Epithelial cell of proximal tubule (primary cell): ENCODE results near the gene FSD1. TPM values are rescaled to one million over a fixed set of nuclear protein-coding genes. Genes with fewer than 3 reads are reported as not detected.
A peak's percentile ranks its signal among the peaks of the same experiment; 100 is the strongest.

Source experiments
- DNase-seq: peaks from one replicate; pipeline ENCODE4 v3.0.0-alpha.2; 2011; ENCODE audit warnings: low read depth
- H3K4me3 ChIP-seq: 2 replicates; pipeline ENCODE4 v1.5.1; 2011; ENCODE audit warnings: low read depth, mild to moderate bottlenecking, low read length
- CTCF ChIP-seq: conservative IDR thresholded peaks from 2 replicates; pipeline ENCODE4 v1.5.1; 2012; ENCODE audit warnings: low read depth, mild to moderate bottlenecking, low read length
- total RNA-seq: library from RNA; depleted of rRNA; stranded (reverse); fragments of >200 nt; gene quantifications from 2 replicates; pipeline ENCODE4 v1.2.3, GENCODE V29; 2015

The FSD1 gene
- total RNA-seq, 1 donor from 2014 or later = 17.5 TPM

- no peak overlapping the region for H3K4me3 ChIP-seq
- TF ChIP-seq CTCF = no peak
- DNase-seq = no peak
Observed at GRCh38 chr19:4361152-4362046, 57.0 kb downstream of the FSD1 start.

GRCh38 chr19:4362101-4362828, 57.9 kb downstream of the FSD1 start:
- no peak overlapping the region for H3K4me3 ChIP-seq
- no peak for DNase-seq

GRCh38 chr19:4362831-4363545, 58.6 kb downstream of the FSD1 start:
- peak; percentile 33 for TF ChIP-seq CTCF
- no peak for DNase-seq
- H3K4me3 ChIP-seq = no peak overlapping the region

More at GRCh38 chr19:4362101-4362828, 57.9 kb downstream of the FSD1 start:
- TF ChIP-seq CTCF = no peak

GRCh38 chr19:4363571-4364304, 59.3 kb downstream of the FSD1 start:
- no peak overlapping the region for H3K4me3 ChIP-seq
- no peak for TF ChIP-seq CTCF
- DNase-seq = no peak

GRCh38 chr19:4365341-4365740, 60.9 kb downstream of the FSD1 start:
- no peak for TF ChIP-seq CTCF
- no peak for DNase-seq
- no peak overlapping the region for H3K4me3 ChIP-seq
